NCI-H748 (cell line): ENCODE measurements around the gene PTGR2.
"Not testable (repeated sequence)": the region's sequence is repeated elsewhere in the genome, so short reads cannot be mapped to it uniquely, and the experiment has no call there.

Experiments used
- DNase-seq: peaks from one replicate; lab custom pipeline; 2025; ENCODE audit not compliant: unreplicated experiment; lab: John Stamatoyannopoulos, UW

The PTGR2 gene

DNA sequence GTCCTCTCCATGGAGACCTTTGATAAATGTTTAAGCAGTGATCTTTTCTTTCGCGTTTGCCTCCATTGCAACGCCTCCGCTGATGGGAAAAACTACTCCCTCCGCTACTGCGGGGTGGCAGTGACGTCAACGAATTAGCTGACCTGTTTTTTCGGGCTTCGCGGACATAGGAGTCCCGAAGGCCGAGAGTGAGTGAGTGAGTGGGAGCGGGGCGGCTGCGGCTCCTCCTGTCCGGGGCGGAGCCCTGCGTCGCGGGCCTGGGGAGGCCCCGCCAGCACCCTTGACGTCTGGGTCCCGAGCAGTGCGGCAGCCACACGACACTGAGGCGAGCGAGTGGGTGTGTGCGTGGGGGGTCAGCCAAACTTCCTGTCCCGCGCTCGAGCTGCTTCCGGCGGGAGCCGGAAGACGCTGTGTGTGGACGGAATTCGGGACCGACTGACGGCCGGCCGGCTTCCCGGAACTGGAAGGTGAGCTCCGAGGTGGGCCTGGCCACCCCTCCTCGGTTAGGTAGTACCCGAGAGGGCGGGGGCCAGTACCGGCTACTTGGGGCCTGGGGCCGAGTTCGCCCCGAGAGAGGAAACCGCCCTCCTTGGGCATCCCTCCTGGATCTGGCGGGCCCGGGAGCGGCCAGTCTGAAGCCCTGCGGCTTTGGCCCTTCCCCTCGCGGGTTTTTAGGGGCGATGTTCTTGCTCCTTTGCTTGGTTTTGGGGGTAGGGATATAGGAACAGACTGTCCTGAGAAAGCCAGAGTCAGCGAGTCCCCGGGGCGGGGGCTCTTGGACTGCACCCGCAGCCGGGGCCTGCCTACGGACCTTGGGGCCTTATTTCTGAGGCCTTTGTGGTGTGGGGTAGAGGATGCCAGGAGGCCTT lies 35.1 kb downstream of the PTGR2 start, which contains the start of gene ZNF410:
TSS of gene ZNF410 (plus strand) at position 411 of the 869 bp plus-strand sequence. CDS start 5,317 bp downstream, outside the sequence.
- DNase-seq, result peak; percentile 92

DNA sequence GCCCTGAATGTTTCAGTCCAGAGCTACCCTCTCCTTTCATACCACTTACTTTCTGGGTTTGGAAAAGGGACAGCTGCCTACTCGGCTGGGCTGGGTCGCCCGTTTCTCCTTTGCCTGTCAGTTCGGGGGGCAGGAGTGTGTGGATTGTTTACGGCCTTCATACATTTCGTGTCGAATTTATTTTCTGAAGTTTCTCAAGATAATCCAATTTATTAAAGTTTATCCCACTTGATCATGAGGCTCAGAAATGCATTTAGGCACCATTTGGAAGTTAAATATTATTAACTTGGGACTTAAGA lies 35.6 kb downstream of the PTGR2 start:
- DNase-seq, result no peak

DNA sequence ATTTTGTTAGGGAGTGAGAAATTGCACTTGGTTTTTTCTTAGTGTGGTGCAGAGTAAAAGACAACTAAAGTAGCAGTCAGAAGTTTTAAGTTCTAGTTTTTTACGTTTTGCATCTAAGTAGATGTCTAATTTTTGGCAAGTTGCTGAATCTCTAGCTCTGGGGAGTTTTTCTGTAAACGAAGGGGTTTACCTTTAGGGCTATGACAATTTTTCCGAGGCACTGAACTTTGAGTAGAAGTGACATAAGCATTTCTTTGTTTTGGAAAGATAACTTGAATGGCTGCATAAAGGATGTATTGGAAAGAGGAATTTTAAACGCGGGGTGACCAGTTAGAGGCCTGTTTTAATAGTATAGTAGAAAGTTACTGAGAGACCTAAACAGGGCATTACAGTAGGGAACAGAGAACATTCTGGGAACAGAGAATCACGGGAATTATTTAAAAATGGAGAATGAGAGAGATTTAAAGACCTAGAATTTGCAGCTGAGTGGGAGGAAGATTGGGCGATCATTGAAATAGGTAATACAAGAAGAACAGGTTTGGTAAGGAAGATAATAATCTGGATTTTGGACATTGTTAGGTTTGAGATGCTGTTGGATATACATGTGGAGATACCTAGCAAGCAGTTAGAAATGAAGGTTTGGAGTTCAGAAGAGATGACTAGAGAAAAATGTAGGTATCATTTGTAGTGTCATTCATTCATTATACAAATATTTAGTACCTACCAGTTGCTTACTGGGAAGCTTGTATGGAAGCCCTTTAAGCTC lies 36.2 kb downstream of the PTGR2 start:
- no peak for DNase-seq

DNA sequence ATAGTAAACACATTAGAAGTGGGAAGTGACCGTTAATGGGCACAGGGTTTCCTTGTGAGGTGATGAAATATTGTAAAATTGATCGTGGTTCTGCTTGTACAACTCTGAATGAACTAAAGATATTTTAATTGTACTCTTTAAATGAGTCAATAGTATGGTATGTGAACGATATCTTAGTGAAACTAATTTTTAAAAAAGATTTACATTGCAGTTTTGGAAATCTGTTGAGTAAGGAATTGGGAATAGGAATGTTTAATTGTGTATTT lies 36.8 kb downstream of the PTGR2 start:
- no peak for DNase-seq

DNA sequence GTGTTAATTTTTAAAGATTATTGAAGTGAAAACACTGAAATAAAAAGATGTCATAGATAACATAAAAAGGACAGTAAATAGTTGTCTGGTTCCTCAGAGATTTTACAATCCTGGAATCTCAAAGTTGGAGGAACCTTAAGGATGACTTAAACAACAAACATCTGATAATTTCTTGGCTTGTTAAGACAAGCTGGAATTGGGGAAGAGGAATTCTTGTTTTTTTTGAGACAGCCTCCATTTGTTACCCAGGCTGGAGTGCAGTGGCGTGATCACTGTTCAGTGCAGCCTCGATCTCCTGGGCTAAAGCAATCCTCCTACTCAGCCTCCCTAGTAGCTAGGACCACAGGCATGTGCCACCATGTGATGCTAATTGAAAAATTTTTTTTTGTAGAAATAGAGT lies 37.3 kb downstream of the PTGR2 start:
- DNase-seq, result no peak

DNA sequence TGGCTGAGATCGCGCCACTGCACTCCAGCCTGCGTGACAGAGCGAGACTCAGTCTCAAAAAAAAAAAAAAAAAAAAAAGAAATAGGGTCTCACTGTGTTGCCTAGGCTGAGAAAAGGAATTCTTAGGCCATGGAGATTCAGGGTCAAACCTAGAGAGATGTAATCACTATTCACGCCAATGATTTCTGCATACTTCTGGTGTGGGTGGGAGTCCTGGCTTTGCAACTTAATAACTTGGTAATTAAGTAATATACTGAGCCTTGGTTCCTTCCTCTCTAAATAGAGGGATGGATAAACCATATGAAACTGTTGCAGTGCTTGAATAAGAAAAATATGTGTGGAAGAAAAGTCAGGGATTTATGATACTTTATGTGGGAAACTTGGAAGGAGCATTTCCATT lies 37.7 kb downstream of the PTGR2 start:
- no peak for DNase-seq

DNA sequence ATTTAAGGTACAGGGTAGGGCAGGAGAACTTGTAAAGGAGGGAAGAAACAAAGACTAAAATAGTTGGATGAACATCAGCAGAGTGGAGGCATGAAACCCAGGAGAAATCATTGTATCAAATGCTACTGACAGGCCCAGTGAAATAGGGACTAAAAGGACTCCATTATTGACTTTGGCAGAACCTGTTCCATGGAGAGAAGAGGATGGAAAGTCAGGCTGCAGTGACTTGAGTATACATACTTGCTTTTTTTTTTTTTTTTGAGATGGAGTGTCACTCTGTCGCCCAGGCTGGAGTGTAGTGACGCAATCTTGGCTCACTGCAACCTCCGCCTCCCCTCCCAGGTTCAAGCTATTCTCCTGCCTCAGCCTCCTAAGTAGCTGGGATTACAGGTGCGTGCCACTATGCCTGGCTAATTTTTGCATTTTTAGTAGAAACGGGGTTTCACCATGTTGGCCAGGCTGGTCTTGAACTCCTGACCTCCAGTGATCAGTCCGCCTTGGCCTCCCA lies 42.6 kb downstream of the PTGR2 start:
- DNase-seq, result not testable (repeated sequence)

DNA sequence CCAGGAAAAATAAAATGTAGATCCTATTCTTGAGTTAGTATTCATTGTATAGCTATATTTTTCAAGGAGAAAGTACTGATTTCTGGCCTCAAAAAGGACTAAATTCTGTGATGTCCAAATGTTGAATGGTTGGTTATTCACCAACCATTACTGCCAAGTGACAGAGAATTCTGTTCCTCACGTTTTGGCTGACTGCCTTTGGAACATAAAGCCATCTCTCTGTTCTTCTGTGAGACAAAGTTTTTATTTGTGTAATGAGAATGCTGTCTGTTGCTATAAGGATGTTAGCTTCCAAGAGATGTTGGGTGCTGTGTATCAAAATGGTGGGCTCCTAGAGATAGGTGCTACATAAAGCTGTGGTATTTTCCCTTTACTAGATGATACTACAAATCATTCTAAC lies 44.3 kb downstream of the PTGR2 start:
- DNase-seq, result no peak

DNA sequence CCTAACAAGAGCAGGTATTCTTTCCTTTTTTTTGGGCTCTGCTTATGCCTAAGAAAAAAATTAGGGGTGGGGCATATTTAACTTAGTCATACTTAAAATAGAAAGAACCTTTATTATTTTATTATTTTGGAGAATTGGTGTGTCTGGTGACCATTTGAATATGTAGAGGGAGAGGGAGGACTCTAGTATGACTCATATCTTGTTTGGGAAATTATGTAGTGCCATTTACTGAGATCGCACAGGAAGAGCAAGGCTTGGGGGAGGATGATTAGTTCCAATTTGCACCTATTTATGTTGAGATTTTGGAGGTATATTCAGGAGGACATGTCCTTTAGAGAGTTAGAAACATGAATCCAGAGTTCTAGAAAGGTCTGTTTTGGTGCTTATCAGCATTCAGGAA lies 44.9 kb downstream of the PTGR2 start:
- no peak for DNase-seq

DNA sequence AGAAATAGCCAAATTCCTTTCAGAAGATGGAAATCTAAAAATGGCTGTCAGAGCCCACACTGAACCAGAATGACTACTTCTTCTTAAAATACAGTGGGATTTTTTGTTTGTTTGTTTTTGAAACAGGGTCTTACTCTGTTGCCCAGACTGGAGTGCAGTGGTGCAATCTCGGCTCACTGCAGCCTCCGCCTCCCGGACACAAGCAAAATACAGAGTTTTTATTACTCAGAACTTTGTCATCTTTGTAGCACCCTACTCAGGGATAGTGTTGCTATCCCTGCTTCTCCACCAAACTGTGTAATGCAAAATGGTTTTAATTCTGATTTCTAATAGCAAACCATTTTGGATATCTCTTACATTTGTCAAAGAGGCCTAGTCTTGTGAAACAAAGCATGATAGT lies 51.4 kb downstream of the PTGR2 start:
- no peak for DNase-seq

DNA sequence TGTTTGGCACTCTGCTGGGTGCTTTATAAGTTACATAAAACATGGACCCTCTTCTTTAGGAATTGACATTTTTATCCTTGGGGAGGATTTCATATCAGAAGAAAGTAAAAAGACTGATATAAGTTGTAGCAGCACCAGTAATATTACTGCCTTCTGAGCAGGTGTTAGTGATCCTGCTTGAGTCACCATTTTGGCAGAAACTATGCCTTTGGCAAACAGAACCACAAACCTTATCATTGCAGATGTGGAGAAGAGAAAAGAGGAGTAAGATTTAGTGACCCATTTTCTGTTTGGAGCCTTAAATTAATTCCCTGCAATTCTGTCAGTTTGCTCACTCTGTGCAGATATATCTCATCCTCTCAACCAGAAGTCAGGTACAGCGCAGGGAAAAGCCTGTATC lies 58.0 kb downstream of the PTGR2 start:
- DNase-seq, result no peak

DNA sequence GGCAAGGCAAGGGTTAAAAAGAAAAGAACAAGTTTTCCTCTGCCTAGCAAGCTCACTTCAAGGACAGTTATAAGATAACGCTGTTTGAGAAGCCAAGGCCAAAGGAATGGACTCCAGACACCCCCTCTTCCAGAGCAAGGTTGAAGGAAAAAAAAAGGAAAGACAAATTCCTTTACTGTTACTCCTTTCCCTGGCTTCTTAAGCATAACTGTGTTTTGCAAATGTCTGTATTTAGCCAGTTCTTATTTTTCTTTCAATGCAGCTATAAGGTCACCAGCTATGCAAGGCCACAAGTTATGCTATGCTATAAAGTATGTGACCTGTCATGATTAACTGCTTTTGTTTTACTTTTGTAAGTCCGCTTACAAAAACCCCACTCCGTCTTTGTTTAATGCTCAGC lies 61.6 kb downstream of the PTGR2 start:
- no peak for DNase-seq

DNA sequence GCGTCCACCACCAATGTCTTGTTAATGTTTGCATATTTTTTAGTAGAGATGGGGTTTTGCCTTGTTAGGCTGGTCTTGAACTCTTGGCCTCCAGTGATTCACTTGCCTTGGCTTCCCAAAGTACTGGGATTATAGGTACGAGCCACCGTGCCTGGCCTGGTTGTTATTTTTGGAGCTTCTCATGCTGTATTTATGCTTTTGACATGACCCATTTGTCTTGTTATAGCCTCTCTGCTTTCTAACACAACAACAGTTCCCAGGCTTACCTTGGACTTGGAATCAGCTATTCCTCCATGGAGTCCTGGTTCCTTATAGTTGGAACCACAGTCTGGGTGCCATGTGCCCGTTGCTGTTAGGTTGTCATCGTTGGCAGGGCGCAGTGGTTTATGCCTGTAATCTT lies 64.7 kb downstream of the PTGR2 start:
- no peak for DNase-seq

DNA sequence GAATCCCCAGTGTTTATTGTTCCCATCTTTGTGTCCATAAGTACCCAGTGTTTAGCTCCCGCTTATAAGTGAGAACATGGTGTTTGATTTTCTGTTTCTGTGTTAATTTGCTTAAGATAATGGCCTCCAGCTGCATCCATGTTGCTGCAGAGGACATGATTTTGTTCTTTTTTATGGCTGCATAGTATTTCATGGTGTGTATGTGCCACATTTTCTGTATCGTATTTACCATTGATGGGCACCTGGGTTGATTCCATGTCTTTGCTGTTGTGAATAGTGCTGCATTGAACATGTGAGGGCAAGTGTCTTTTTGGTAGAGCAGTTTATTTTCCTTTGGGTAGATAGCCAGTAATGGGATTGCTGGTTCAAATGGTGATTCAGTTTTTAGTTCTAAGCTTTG lies 67.8 kb downstream of the PTGR2 start:
- DNase-seq, result not testable (repeated sequence)

DNA sequence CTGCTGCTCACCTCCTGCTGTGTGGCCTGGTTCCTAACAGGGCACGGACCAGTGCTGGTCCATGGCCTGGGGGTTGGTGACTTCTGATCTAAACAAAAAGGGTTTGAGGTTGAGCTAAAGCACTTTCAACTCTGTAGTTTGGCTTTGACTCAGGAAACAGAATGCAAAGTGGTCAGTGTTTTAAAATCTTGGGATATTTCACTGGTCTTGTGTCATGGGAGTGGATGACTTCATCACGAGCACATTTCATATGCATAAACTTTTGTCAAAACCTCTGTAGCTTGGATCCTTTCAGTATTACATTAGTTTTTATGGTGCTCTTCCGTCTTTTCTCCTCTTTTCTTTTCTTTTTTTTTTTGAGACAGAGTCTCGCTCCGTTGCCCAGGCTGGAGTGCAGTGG lies 72.7 kb downstream of the PTGR2 start:
- no peak for DNase-seq
